Measurements from ENCODE around the gene CELSR3.

The CELSR3 gene, protein sequence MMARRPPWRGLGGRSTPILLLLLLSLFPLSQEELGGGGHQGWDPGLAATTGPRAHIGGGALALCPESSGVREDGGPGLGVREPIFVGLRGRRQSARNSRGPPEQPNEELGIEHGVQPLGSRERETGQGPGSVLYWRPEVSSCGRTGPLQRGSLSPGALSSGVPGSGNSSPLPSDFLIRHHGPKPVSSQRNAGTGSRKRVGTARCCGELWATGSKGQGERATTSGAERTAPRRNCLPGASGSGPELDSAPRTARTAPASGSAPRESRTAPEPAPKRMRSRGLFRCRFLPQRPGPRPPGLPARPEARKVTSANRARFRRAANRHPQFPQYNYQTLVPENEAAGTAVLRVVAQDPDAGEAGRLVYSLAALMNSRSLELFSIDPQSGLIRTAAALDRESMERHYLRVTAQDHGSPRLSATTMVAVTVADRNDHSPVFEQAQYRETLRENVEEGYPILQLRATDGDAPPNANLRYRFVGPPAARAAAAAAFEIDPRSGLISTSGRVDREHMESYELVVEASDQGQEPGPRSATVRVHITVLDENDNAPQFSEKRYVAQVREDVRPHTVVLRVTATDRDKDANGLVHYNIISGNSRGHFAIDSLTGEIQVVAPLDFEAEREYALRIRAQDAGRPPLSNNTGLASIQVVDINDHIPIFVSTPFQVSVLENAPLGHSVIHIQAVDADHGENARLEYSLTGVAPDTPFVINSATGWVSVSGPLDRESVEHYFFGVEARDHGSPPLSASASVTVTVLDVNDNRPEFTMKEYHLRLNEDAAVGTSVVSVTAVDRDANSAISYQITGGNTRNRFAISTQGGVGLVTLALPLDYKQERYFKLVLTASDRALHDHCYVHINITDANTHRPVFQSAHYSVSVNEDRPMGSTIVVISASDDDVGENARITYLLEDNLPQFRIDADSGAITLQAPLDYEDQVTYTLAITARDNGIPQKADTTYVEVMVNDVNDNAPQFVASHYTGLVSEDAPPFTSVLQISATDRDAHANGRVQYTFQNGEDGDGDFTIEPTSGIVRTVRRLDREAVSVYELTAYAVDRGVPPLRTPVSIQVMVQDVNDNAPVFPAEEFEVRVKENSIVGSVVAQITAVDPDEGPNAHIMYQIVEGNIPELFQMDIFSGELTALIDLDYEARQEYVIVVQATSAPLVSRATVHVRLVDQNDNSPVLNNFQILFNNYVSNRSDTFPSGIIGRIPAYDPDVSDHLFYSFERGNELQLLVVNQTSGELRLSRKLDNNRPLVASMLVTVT (N-terminal part only)

DNA sequence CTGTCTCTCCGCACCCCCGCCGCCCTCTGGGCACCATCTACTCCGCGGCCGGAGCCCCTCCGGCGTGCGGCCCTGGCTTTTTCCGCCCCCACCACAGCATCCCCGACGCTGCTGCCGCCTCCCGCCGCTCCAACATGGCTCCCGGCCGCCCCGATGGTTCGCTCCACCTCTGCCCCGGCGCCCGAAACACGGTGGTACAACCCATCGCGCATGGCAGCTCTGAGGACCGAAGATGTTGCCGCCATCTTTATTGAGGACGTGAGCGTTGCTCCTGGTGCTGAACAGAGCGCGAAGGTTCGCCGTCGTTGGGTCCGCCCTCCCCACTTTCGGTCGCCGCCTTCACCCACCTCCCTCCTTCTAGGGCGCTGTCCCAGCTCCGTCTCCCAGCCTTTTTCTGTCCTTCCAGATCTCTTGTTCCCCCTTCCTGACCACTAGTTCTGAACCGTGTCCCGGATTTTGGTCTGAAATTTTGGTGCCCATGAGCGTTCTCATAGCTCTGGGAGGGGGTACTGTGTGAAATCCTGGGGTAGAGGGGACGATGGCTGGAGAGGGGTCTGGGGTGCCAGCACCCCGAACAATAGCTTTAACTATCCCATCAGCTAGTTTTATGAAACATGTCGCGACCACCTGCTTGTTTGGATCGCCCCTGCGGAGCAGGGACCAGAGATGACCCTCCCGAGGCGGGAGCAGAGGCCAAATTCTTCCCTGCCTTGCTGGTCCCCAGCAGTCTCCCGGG, at the start of gene CELSR3:
Gene CELSR3, minus strand, starts transcription at position 134 of the 736 bp plus-strand sequence. CDS start 252 bp downstream, outside the sequence.
- DNase-seq = peak; percentile 46

DNA sequence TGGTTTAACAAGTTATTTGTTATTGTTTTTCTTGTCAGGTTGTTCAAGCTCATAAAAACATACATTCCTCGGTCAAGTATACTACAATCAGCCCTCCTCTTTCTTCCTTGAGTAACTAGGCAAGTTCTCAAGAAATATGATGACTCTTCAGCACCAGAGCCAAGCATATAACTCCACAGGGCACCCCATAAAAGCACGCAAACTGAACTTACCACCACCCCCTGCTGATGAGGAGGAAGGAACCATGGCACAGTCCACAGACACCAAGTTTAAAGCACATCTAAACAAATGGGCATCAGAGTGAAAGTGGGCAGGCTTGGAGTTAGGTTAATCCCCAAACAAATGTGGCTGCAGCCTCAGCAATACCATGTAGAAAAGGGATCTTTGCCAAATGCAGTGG, 49.0 kb upstream of the CELSR3 start:
- DNase-seq = no peak

GRCh38 chr3:48709051-48709461, 46.4 kb upstream of the CELSR3 start:
- DNase-seq = no peak

- no peak for DNase-seq
Measured at GRCh38 chr3:48708481-48708889, 45.8 kb upstream of the CELSR3 start.

- no peak for DNase-seq
Measured at GRCh38 chr3:48707157-48707556, 44.5 kb upstream of the CELSR3 start.

- no peak for DNase-seq
Measured at GRCh38 chr3:48702320-48702920, 39.7 kb upstream of the CELSR3 start.

- no peak for DNase-seq
Measured at GRCh38 chr3:48700731-48701405, 38.2 kb upstream of the CELSR3 start.

- DNase-seq = no peak
Measured at GRCh38 chr3:48698891-48699290, 36.2 kb upstream of the CELSR3 start.

GRCh38 chr3:48697952-48698351, 35.3 kb upstream of the CELSR3 start:
- DNase-seq = no peak

DNA sequence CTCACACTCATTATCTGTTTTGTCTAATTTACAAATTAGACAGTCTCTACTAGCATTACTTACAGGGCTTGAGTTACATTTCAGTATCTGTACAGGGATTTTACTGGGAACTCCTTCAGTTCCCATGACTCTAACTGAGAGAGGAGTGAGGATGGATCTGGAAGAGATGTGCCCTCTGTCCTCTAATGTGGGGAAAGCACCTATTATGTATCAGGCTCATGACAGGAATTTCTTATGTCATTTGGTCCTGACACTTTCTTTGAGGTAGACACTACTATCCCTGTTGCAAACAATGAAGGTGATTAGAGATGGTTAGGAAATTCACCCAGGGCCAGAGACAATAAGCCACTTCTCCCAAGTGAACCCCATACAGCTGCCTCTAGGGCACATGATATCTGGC, 33.9 kb upstream of the CELSR3 start:
- DNase-seq = no peak

- DNase-seq = no peak
Measured at GRCh38 chr3:48696156-48696555, 33.5 kb upstream of the CELSR3 start.

- DNase-seq = no peak
Measured at GRCh38 chr3:48695393-48695753, 32.7 kb upstream of the CELSR3 start.

DNA sequence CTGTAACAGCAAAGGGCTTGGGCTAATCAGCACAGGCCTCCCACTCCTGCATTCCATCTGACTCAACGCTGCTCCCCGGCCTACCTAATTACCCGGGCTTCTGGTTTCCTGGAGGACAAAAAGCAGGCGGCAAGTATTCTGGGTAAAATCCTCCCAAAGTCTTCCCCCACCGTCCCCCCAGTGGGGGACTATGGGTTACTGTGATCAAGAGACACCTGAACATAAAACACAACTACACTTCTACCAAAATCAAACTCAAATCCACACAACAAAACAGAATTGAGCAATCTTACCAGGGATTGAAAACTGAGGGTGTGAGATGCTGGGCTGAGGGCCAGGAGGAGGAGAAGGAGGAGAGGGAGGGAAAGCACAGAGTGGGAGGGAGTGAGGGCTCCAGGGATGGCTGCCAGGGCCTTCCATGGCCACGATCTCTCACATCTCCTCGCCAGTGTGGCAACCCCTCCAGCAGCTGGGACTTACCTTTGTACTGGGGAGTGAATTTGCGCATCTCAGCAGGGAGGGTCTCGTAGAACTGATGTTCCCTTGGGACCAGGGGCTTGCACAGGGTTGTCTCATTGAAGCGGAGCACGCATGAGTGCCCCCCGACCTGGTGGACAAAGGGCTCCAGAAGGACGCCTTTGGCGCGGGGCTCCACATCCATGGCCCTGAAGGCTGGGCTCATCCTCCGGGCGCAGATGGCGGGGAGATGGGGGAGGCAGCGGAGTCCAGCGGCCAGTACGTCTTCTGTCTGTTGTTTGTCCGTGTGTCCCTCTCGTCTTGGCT, 32.1 kb upstream of the CELSR3 start:
- DNase-seq = no peak

DNA sequence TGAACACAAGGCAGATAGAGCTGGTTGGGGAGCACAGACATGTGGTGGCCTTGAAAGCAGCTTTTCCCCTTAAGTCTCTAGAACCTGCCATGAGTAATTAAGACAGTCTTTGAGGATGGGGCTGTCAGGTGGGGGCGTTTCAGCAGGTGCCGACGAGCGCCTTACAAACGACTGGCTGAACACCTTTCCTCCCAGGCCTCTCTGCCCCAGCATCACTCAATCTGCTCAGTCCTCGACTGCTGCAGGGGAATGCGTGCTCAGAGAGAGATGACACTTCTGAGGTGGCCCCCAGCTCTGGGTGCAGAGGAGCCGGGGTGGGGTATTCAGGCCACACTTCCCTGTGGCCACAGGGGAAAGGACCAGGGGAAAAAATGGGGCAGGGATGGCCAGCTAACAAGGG, 31.1 kb upstream of the CELSR3 start:
- DNase-seq = no peak

GRCh38 chr3:48692551-48692950, 29.9 kb upstream of the CELSR3 start:
- no peak for DNase-seq

DNA sequence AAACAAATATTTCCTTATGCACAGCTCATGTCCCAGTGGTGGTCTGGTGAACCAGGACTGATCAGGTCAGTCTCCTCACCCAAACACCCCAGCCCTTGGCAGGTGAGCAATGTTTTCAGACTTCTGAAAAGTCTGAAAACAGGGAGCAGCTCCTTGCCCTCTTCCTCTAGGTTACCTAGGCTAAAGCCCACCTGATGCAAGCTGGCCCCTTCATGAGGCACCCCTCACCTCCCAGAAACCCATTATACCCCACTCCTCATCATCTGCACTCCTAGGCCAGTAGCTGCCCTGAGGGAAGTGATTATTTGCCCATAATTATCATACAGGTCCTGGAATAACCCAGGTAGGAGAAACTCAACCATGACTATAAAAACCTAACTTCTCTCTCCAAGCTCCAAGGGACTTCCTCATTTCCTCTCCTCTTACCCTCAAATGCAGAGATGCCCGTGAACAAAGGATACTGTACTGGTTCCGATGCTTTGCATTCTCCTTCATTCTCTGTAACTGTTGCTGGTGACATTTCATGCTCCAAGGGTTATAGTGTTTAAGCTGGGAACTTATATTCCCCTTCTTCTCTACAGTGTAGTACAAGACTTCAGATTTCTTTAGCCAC, 28.3 kb upstream of the CELSR3 start:
- DNase-seq = no peak

- no peak for DNase-seq
Measured at GRCh38 chr3:48689384-48689783, 26.7 kb upstream of the CELSR3 start.

GRCh38 chr3:48688737-48689075, 26.0 kb upstream of the CELSR3 start:
- DNase-seq = no peak

DNA sequence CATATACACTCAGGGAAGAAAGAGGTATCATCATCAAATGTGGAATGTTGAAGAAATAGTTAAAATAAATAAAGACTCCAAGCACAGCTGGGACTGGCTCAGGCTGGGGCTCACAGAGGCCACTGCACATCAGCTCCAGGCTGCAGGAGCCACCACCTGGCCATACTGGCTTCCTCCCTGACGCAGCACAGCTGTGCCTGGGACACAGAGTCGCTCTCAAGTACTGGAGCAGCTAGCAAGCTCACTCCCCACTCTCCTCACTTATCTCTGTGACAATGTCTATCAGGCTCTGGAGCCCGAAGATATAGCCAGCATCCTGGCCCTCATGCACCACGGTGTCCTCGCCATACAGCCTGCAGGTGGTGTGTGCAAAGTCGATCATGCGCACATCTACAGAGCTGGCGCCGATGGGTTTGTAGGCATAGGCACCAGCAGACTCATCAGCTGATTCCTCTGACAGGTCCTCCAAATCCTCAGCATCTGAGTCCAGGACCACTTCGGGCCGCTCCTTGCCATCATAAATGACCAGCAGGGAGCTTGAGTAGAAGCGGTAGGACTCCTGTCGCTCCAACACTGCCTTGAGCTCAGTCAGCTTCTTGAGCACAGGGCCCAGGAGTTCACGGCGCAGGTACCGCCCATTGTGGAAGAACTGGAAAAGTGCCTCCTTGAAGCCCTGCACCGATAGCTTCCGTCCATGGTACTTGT, 25.5 kb upstream of the CELSR3 start:
- DNase-seq = no peak

Measured in CD4-positive, alpha-beta T cell treated with Interleukin-6 for 4 hours (primary cell).